HG02759 (cell line): ENCODE results near the gene TIMM10.

Source experiments
- ATAC-seq: cut with Tn5 transposase; IDR thresholded peaks from one replicate; pipeline ENCODE4 v1.9.1; 2021; ENCODE audit warnings: mild to moderate bottlenecking, moderate library complexity; ENCODE audit not compliant: unreplicated experiment

The TIMM10 gene, protein sequence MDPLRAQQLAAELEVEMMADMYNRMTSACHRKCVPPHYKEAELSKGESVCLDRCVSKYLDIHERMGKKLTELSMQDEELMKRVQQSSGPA

DNA sequence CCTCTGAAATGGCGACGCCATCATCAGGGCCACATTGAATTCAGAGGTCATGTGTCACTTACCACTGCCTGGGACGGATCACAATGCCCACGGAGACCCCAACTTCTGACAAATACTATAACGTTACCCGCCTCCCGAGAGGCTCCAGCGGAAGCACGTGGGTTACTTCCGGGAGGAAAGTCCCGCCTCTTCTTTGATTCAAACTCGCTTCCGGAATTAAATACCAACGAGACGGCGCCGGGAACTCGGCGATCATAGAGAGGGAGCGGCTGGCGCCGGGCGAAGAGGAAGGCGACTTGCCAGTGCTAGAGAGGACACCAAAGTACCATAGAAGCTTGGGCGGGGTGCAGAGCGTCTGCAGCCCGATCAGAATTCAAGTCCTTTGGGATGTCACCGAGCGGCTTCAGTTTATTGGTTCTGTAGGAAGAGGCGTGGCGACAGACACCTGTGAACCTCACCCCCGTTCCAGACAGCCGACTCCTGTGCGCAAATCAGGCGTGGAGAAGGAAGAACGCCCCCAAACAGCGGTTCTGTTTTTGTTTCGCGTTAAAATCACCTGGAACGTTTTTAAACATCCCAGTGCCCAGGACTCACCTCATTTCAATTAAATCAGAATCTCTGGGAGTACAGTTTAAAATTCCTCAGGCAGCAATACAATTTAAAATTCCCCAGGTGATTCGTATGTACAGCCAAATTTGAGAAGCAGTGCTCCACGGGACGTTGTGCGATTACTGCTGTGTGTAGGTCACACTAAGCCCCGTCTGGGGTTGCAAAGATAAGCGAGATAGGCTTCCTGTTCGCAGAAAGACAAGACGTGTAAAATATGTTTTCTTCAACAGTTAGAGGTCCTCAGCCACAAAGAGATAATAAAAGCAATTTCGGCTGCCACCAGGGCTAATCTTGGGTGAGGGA is at the start of gene TIMM10:
TSS of gene TIMM10 (minus strand) at position 159 of the 912 bp plus-strand sequence. CDS start 565 bp downstream, outside the sequence.
- ATAC-seq: peak; percentile 98

DNA sequence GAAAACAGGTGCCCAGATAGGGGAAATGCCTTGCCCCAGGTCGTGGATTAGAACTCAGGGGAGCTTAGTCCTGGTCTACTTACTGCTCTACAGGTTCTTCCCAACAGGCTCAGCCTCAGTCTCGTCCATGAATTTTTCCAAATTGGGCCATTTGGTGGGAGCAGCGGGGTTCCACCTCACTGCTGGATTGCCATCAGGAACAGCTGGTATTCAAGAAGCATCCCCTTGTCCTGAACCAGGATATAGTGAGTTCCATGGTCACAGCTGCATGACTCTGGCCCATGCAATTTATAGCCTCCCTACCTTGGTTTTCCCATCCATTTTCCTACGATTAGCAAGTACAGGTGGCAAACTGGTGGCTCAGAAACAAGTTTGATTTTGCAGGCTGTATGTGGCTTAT is 43.5 kb upstream of the TIMM10 start:
- ATAC-seq: no peak

DNA sequence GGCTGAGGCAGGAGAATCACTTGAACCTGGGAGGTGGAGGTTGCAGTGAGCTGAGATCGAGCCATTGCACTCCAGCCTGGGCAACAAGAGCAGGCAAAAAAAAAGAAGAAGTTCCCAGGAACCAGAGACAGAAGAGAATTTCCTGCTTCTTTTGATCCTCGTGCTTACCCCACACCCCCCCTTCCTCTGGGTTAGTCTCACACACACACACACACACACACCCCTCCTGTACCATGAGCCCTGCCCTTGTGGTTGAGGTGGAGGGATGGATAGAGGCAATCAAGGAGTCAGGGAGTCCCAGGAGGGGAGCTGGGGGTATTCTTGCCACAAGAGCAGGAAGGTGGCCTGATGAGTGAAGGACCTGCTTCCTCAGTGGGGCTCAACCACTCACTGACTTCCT is 41.1 kb upstream of the TIMM10 start:
- no peak for ATAC-seq

DNA sequence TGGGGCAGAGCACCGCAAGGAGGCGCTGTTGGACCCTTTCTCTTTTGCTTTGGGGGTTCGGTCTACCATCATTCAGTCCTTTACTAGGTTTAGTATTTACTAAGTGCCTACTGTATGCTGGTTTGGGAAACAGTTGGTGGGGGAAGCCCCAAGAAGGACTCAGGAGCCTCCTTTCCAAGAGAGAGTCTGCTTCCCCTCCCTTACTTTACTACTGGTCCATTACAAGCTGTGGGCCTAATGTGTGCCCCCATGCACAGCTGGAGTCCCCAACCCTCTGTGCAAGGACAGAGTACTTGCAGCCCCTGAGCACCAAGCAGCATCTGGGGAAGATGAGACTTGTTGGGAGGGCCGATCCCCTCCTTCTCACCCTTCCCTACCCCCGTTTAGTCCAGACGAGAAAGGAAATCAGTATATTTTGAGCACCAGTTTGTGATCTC is 37.8 kb upstream of the TIMM10 start:
- ATAC-seq: peak; percentile 7

DNA sequence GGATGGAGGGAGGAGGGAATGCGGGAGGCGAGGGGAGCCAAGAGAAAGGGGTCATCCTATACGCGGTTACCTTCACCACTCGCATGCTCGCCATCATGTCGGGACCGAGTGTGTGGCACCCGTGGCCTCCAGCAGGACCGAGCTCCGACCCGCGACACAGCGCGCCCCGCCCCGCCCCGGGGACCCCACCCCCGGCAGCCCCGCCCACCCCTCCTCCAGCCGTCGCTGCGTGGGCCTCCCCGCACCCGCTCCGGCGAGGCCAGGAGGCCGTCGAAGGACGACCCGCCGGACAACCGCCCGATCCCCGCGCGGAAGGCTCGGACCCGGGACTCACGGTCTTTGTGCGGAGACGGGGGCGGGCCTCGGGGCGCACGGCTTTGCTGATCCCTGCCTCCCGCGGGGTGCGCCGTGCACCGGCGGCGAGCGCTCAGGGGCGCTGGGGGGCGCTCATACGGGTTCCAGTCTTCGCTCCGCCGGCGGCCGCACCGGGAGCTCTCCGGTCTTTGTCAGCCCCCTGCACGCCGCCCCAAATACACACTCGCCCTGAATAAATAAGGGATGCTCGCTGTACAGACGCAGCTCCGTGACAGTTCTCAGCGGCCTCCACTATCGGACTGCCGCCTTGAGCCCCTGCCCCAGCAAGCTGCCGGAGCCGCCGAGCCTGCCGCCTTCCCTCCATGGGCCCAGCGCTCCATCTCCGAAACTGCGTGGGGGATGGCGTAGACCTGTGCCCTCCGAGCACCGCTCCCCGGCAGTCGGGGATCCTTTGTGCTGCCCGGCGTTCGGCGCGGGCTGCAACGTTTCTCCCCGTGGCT is 37.2 kb upstream of the TIMM10 start, which contains the start of gene UBE2L6:
TSS of gene UBE2L6 (minus strand) at position 158 of the 815 bp plus-strand sequence. CDS start at position 97, 61 bp downstream.
- ATAC-seq: peak; percentile 75

DNA sequence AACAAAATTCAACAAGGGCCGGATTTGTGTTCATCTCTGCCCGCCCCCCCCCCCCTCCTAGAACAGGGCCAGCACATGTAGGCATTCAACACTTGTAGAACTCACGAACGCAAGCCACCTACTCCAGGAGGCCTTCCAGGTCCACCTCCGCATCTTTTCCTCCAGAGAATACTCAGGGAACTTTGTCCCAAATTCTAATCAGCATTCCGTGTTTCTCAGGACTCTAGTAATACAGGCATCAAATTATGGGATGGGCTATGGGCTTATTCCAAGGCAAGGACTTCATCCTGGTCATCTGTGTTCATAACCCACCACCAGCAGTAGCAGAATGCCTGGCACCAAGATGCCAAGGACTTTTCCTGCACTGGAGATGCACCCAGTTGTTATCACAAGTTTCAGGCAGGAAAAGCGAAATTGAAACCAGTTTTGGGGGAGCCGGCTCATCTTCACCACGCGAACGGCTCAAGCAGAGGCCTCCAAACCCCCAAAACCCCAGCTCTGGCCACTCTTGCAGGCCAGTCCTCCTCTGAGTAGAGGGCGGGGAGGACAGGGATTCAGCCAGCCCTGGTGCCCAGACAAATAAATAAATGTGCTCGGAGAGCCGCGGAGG is 36.5 kb upstream of the TIMM10 start:
- no peak for ATAC-seq

DNA sequence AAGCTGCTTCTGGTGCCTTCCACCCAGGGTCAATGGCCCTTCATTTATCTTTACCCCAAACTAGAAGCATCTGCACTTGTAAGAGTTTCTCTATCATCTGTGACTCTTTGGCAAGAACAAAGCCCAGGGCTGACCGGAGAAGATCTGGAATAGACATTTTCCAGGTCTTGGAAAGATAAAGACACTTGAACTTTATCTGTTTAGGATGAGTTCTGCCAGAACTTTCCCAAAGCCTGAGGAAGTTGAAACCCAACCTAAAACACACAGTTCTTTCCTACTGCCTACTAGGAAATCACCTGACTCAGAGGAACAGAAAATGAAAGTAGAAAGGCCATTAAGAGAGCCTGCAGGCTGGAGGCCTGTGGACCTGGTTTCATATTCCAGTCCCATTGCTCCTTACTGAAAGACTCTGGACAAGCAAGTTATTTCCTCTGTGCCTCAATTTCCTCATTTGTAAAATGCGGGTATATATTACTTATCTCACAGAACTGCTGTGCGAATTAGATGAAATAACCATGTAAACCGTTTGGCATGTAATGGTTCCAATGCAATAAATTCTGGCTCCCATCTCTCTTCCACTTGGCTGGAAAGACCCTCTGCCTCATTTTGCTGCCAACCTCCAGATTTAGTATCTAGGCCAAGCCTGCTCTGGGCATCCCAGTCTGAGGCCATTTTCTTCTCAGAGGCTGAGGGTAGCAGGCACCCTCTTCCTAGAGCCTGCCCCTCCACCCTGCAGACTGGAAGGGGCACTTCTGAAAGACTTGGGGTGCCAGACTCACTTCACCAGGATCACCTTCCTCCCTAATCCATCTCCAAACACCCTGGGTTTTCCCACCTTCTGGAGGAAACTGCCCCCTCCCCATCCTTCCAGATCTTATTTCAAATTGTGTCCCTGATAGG is 35.7 kb upstream of the TIMM10 start:
- ATAC-seq: peak; percentile 60

DNA sequence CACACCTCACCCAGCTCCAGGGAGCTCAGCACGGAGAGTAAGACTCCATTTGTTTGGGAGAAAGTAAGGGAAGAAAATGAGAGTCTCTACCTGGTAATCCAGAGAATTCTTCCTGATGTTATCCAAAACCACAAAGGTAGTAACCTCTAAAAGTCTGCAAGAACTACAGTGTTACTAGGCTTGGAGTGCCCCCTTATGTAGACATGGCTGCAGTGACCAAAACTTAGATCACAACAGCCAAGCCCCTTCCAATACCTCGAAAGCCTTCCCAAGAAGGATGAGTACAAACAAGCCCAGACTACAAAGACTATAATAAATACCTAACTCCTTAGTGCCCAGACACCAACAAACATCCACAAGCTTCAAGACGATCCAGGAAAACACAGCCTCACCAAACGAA is 32.0 kb upstream of the TIMM10 start:
- ATAC-seq: no peak

DNA sequence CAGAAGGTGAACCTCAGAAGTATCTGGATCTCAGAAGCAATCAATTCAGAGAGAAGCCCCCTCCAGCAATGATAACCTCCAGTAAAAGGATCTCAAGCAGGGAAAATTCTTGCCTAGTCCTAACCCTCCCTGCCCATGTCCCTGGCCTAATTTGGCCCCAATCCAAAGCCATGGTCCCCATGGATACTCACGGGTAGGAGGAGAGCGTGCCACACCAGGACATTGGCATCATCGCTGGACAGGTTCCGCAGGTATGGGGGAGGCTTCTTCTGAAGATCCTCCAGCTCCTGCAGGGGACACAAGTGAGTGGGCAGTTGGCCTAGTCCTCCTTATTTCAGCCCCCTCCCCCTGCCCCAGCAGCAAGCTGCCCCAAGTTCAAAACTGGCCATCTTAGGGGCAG is 29.6 kb upstream of the TIMM10 start:
- no peak for ATAC-seq

DNA sequence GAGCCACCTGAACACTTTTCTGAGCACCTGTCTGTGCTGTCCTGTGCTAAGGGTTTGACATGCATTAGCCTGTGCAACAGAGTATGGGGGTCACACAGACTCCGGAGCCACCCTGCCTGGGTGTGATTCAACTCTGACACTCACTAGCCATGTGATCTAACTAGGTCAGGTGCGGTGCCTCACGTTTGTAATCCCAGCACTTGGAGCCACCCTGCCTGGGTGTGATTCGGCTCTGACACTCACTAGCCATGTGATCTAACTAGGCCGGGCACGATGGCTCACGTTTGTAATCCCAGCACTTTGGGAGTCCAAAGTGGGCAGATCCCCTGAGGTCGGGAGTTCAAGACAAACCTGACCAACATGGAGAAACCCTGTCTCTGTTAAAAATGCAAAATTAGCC is 25.5 kb upstream of the TIMM10 start:
- no peak for ATAC-seq

DNA sequence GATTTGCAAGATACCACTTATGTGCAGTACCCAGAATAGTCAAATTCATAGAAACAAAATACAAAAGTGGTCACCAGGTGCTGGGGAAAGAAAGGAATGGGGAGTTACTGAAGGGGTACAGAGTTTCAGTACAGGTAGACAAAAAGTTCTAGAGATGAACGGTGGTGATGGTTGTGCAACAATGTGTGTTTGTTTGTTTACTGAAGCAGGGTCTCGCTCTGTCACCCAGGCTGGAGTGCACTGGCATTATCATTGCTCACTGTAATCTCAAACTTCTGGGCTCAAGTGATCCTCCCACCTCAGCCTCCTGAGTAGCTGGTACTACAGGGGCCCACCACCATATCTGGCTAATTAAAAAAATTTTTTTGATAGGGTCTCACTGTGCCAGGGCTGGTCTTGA is 24.8 kb upstream of the TIMM10 start:
- no peak for ATAC-seq

DNA sequence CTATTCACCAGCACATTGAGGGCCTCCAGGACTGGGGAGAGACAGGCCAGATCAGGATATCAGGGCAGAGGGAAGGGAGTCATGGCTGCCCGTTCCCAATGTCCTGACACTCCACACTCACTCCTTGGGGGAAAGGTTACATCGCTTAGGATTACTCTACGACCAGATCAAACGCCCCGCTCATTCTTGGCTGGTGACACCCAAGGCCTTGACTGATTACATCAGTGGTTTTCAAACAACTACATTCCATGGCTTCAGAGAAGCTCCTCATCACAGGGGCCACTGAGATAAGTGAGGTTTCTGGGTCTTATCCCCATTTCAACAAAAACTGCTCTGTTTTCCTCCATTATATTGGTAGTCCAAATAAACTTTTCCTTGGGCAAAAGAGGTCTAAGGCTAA is 21.9 kb upstream of the TIMM10 start:
- ATAC-seq: no peak

DNA sequence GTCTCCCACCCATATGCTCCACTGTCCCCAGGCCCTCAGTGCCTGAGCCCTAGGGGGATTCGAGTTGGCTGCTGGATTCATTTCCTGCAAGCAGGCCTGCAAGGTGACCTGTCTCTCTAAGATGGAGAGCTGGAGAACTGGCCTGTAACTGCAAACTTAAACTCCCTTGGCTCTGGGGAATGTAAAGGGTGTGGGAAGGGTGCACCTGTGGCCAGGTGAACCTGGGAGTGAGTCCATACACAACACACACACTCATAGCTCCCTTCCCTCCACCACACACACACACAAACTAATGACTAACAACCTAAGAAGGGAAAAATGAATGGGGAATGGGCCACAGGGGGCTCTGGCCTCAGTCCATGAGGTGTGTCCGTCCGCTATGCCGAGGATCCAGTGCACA is 21.4 kb upstream of the TIMM10 start:
- ATAC-seq: no peak

DNA sequence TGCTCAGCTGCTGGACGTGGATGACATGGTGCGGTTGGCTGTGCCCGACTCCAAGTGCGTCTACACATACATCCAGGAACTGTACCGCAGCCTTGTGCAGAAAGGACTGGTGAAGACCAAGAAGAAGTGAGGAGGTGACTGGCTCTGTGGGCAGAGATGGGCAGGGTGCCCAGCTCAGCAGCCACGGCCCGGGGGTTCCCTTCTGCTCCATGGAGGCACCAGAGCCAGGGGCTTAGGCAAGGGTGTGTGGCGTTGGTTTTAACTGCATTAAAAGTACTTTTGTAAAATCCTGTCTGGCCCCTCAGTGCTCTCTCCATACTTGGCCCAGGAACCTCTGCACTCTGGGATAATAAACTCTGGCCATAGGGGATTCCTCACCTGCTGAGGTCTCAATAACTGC is 19.4 kb upstream of the TIMM10 start:
- ATAC-seq: no peak

DNA sequence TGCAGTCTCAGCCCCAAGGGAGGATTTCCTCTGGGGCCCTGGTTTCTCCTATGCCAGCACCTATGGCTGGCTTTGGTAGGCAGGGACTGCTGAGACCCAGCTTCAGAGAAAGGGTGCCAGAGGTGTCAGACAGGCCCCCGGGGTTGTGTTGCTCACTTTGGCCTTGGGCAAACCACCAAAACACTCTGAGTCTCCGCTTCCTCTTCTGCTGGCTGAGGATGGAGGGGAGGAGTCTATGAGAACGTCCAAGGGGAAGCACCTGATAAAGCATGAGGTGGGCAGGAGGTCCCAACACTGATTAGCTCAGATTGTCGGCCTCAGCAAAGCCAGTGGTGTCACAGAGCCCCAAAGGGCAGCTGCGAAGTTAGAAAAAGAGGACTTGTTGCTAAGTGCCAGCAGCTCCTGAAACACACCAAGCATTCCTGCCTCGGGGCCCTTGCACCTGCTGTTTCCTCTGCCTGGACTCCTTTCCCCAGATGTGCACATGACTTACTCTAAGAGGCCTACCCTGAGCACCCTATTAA is 17.4 kb upstream of the TIMM10 start:
- peak; percentile 83 for ATAC-seq

DNA sequence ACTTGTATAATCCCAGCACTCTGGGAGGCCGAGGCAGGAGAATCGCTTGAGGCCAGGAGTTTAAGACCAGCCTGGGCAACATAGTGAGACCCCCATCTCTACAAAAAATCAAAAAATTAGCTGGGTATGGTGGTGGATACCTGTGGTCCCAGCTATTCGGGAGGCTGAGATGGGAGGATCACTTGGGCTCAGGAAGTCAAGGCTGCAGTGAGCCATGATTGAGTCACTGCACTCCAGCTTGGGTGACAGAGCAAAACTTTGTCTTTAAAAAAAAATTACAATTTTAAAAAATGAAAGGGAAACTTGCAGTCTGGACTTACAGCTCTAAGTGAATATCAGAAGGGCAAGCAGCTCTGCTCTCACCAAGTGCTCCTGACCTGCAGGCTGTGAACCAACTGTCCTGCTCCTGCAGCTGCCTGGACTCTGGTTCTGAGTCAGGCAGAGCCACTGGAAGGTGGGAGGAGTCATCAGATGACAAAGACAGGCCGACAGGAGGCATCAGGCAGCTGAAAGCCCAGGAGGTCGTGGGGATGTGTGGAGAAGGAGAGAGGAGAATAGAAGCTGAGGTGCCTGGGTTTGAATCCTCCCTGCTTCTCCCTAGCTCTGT is 16.4 kb upstream of the TIMM10 start:
- ATAC-seq: peak; percentile 75

DNA sequence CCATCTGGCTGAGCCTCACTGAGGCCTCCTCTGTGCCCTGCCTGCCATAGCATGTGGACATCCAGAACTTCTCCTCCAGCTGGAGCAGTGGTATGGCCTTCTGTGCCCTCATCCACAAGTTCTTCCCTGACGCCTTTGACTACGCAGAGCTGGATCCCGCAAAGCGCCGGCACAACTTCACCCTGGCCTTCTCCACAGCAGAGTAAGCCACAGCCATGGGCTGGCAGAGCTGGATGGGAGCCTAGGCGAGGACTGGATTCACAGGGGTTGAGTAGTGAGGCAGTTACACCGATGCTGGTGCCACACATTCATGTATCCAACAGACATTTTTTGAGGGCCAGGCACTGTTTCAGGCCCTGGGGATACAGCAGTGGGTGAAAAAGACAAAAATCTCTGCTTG is 15.9 kb upstream of the TIMM10 start:
- ATAC-seq: no peak

DNA sequence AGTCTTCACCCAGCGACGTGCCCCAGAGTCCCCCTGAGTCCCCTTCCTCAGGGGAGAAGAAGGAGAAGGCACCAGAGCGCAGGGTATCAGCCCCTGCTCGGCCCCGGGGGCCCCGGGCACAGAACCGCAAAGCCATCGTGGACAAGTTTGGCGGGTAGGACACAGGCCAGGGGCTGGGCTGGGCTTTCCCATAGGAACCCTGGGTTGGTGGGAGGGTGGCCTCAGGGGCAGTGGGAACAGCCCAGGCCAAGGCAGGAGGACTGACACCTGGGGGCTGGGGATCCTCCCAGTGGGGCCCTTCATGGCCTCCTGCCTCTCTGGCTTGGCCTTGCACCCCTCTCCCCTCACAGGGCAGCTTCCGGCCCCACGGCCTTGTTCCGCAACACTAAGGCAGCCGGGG is 15.3 kb upstream of the TIMM10 start:
- ATAC-seq: no peak

DNA sequence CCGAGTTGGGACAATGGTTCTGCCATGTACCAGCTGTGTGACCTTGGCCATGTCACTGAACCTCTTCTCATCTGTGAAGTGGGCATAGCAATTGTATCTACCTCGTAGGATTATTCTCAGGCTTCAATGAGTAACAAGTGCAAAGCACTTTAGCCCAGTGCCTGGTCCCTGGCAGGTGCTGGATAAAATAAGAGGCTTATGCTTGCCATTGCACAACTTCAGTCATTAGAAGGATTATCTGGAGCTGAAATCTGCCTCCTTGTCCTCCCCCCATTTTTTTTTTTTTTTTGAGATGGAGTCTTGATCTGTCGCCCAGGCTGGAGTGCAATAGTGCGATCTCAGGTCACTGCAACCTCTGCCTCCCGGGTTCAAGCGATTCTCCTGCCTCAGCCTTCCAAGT is 14.0 kb upstream of the TIMM10 start:
- ATAC-seq: no peak
